Hematopoietic multipotent progenitor cell treated with erythropoietin and hydrocortisone succinate and interleukin-3 and kit ligand, for 4 days (in vitro differentiated cells): Measurements from ENCODE around the gene FGF11.
A peak's percentile ranks its signal among the peaks of the same experiment; 100 is the strongest.

ENCODE experiments used
- DNase-seq: peaks from one replicate; pipeline ENCODE4 v3.0.0-alpha.2; 2015

Gene FGF11

GRCh38 chr17:7408863-7409262 lies 30.4 kb upstream of the FGF11 start:
- no peak for DNase-seq

GRCh38 chr17:7409716-7410115 lies 29.6 kb upstream of the FGF11 start:
- DNase-seq = no peak

DNA sequence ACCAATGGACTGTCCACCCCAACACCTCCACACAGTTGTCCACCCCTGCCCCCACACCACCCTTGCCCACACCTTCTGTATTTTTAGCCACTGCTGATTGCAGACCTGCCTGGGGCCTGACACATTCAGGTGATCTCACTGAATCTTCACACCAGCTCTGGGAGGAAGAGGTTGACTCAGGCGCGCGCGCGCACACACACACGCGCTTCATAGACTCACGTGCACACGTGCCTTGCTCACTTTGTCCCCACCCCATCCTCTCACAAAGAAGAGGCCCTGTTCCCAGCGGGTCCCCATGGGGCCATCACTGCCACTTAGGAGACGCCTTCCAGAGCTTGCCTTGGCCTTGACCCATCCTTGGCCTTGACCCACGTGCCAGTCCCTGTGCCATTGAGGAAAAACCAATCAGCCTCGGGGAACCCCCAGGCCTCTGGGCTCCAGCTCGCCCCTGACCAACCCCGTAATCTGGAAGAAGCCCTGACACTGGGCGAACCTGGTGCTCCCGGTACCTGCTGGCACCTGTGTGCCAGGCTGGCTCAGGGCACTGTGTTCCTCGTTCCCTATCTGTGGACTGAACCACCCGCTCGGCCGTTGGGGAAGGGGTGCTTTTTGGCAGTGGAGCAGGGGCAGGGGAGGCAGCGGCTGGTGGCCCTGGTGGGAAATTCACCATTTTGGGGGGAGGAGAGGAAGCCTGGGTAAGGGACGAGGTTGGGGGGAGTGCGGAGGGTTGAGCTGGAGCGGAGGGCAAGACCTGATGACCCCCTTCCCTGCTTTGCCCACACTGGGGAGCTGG lies 28.5 kb upstream of the FGF11 start:
- no peak for DNase-seq

DNA sequence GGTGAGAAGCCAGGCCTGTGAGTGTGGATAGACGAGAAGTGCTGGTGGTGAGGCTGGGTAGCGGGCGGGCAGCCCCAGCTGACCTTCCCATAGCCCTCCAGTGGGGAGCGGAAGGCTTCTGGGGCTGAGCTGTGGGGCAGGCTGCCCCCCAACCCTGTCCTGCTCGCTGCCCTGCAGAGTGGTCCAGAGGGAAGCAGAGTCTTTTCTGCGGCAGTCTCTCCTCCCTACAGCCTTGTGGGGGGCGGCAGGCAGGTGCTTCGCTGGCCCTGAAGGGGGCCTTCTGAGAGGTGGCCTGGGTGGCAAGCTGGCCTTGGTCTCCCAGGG lies 27.9 kb upstream of the FGF11 start:
- no peak for DNase-seq

- no peak for DNase-seq
Observed at GRCh38 chr17:7413346-7413985, 25.8 kb upstream of the FGF11 start.

DNA sequence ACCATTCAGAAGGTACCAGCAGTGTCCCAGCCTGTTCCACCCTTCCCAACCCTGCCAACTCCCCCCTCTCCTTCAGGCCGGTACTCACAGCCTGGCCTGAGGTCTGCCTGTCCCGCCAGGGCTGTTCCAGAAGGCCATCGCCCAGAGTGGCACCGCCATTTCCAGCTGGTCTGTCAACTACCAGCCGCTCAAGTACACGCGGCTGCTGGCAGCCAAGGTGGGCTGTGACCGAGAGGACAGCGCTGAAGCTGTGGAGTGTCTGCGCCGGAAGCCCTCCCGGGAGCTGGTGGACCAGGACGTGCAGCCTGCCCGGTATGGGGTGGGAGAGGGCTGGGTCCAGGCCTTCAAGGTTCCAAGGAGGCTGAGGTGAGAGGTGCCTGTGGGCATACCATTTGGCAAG lies 24.5 kb upstream of the FGF11 start:
- DNase-seq = no peak

- no peak for DNase-seq
Observed at GRCh38 chr17:7415784-7416183, 23.5 kb upstream of the FGF11 start.

- DNase-seq = peak; percentile 30
Observed at GRCh38 chr17:7416323-7416722, 23.0 kb upstream of the FGF11 start.

GRCh38 chr17:7417056-7417655 lies 22.2 kb upstream of the FGF11 start:
- no peak for DNase-seq

DNA sequence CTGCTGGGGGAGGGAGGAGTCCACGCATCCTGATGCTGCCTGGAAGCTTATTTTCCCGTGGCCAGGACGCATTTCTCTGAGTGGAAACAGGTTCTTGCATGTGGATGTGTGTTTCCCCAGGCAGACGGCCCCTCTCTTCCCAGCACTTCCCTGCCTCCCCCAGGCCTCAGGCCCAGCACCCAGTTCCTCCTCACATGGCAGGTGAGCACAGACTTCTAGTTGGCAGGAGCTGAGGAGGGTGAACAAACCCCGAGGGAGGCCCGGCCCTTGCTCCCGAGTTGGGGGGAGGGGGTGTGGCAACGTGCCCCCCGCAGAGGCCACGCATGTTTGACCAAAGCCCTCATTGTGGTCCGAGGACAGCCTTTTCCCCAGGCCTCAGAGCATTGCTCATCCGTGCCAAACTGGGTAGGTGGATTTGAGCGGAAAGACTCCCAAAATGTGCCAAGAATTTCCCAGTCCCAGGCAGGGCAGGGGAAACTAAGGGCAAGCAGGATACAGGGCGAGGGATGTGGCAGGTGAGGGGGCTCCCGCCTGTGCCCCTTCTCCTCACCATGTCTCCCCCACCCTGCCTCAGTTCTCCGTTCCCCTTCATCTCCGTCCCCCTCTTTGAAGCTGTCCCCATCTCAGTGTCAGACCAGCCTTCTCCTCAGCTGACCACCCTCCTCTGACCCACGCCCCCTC lies 20.7 kb upstream of the FGF11 start:
- no peak for DNase-seq

DNA sequence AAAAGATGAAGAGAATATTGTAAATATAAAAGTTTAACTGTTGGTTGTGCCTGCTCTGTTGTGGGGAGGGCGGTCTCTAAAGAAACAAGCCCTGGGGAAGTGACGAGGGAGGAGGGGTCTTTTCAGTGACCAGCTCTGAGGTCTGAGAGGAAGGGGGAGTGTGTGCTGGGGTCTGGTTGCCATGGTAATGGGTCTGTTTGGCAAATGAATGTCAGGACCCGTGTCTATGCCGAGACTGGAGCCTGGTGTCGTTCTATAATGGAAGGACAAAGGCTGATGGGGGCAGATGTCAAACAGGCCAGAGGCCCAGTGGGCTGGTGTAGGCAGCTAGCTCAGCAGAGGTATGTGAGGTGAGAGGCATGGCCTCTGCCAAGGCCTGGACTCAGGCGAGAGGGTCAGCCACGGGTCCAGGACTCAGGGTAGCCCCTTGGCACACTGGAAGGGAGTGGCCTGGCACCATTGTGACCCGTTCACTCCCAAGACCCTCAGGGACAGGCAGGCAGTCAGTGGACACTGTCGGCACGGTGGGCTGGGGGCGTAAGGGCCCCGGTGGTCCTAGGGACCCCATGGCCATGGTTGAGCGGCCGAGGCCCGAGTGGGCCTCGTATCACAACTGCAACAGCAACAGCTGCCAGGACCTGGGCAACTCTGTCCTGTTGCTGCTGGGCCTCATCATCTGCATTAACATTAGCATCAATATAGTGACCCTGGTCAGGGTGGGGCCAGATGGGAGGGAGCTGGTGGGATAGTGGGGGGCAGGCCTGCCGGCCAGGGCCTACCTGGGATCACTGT lies 19.3 kb upstream of the FGF11 start, which contains the start of gene SPEM1:
Gene SPEM1 (plus strand): TSS at position 506 of the 792 bp plus-strand sequence. CDS start 61 bp downstream, at position 567.
- no peak for DNase-seq

GRCh38 chr17:7421186-7421585 lies 18.1 kb upstream of the FGF11 start:
- DNase-seq = no peak

DNA sequence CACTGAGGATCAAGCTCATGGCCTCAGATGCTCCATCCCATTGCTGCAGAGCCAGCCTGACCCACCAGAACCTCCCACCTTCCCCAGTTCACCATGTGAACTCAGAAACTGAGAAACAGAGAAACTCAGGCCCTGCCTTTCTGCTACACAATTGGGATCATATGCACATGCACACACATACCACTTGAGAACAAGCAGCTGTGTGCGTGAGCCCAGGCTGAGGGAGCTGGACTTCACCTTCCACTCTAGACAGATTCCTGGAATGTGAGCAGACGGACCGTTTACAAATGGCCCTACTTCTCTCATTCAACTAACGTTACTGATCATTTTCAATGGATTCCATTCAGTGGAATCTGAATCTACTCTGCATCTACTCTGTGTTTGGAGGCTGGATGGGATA lies 15.6 kb upstream of the FGF11 start:
- no peak for DNase-seq

DNA sequence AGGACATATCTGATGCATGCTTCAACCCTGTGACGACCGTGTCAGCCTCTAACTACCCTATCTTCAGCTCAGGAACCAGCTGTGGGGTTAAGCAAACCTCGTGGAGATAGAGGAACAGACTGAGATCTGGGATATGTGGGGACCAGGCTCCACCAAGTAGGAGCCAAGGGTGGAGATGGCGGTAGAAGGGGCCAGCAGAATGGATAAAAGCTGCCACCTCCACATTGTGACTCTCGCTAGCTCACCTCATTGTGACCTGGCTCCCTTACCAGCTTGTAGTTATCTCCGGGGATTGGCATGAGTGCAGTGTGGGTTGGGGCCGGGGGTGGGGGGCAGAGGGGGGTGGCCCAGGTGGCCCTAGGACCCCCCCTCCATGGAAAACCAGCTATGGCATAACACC lies 14.0 kb upstream of the FGF11 start, which contains the start of gene SPEM2:
Gene SPEM2 (plus strand): TSS at position 301 of the 400 bp plus-strand sequence. CDS start 73 bp downstream, at position 374.
- peak; percentile 42 for DNase-seq

DNA sequence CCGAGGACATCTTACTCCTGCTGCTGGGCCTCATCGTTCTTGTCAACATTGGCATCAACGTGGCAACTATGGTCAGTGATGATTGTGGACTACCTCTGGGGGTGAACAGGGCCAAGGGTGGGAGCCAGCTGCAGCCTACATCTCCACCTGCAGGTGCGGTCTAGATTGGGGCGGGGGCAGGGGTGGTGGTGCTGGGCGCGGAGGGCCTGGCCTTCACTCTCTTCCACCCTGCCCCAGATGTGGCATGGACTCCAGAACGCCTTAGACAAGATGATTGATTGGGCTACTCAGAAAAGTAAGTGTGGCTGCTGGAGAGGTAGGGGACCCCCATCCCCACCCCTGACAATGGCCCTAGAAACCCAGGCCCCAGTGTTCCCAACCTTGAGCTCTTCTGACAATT lies 13.6 kb upstream of the FGF11 start:
- no peak for DNase-seq

- DNase-seq = no peak
Observed at GRCh38 chr17:7426203-7426863, 13.0 kb upstream of the FGF11 start.

DNA sequence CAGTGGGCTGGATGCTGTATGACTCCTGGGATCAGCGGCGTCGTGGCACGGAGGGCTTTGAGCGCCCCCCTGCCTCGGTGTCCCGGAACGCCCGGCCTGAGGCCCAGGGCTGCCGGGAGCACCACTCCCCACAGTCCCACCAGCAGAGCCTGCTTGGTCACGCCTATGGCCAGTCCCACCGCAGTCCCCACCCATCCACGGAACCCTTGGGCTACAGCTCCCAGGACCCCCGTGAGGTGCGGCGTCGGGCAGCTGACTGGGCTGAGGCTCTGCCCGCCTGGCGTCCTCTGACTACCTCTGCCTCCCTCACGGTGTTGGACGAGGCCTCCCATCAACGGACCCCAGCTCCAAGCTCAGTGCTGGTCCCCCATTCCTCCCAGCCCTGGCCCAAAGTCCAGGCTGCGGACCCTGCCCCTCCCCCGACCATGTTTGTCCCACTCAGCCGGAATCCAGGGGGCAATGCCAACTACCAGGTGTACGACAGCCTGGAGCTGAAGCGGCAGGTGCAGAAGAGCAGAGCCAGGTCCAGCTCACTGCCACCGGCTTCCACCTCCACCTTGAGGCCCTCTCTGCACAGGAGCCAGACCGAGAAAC lies 12.3 kb upstream of the FGF11 start:
- no peak for DNase-seq

DNA sequence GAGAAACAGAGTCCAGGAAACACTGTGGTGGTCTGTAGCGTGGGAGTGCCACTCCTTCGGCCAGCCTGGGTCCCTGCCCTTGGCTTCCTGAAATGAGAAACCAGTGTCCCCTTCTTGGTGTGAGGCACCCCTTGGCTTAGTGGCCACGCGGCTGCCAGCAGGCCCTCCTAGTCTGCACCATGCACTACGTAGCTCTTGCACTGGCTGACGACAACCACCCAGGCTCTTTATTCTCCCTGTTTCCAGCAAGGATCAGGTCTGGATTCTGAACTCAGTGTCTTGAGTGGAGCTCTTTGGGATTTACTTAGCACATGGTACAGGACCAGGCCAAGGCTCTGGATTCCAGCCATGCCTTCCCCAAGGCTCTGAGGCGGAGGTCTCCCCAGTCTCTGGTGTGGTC lies 11.8 kb upstream of the FGF11 start:
- no peak for DNase-seq

DNA sequence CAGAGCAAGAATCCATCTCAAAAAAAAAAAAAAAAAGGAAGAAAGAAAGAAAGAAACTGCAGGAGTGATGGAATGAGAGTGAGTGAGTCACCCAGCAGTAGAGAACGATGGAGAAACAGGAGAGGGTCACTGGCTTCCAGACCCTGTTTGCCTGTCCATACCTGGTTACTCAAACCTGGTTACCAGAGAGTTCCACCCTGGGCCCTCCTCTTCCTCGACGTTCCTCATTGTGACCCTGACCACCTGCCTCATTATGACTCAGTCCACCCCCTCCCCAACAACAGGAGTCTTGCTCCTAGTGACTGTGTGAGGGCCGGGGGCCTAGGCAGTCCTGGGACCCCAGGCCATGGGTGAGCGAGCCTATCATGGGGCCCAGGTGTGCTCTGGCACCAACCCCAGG lies 10.8 kb upstream of the FGF11 start, which contains the start of gene SPEM3:
Gene SPEM3 (plus strand): TSS at position 301 of the 400 bp plus-strand sequence. CDS start 46 bp downstream, at position 347.
- DNase-seq = no peak

DNA sequence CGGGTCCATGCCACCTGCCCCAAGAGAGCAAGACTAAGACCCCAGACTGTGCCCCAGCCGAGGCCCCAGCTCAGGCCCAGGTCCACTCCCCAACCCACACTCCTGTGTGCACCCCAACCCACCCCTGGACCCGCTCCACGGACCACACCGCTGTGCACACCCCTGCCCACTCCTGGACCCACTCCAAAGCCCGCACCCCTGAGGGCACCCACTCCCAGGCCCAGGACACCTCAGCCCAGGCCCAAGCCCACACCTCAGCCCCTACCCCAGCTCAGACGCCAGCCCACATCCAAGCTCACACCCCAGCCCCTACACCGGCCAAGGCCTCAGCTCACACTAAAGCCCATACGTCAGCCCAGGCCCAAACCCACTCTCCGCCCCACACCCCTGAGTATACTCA lies 9.6 kb upstream of the FGF11 start:
- no peak for DNase-seq

DNA sequence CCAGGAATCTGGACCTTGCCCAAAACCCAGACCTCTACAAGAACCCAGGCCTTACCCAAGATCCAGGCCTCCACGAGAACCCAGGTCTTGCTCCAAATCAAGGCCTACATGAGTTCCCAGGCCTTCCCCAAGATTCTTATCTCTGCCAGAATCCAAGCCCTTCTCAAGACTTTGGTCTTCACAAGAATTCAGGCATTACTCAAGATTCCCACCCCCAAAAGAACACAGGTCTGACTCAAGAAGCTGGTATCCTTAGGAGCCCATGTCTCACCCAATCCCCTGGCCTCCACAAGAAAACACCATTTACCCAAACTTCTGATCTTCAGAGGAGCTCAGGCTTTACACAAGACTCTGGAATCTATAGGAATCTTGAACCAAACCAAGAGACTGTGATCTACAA lies 8.1 kb upstream of the FGF11 start:
- DNase-seq = no peak

DNA sequence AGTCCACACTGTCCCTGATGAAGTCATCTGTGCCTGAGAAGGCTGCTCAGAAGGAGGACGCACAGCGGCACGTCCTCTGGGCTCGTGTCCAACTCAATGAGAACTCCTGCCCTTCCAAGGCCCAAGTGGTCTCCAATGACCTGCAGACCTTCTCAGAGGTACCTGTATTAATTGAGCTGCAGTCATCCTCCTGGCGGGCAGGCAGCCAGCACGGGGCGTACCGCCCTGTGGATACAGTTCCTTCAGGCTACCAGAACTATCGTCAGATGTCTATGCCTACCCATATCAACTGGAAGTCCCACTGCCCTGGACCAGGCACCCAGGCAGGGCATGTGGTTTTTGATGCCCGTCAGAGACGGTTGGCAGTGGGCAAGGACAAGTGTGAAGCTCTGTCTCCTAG lies 7.0 kb upstream of the FGF11 start:
- no peak for DNase-seq
